A673 (cell line): ENCODE results near the gene CAMSAP2. TPM values are rescaled to one million over a fixed set of nuclear protein-coding genes. Genes with fewer than 3 reads are reported as not detected.

Experiments
- BruUV-seq: library from RNA; stranded (reverse); fragments of 400-500 nt; replicated peaks from 2 replicates; lab custom pipeline; 2021; lab: Mats Ljungman, UMichigan
- CTCF ChIA-PET: fragments of 300-600 bp; sonication (Branson Sonifier 250); formaldehyde crosslinking; loops from one replicate; lab custom pipeline; 2022; ENCODE audit warnings: antibody characterized with exemption; lab: Charles Lee
- POLR2A ChIA-PET: fragments of 300-600 bp; sonication (Branson Sonifier 250); formaldehyde crosslinking; loops from one replicate; lab custom pipeline; 2022; ENCODE audit warnings: antibody characterized with exemption; ENCODE audit not compliant: low non-redundant PET; lab: Charles Lee
- DNase-seq: peaks from one replicate; pipeline ENCODE4 v3.0.0-alpha.2; 2015; ENCODE audit warnings: low spot score
- H3K27ac ChIP-seq: fragments of 200-600 bp; sonication (generic); 2 replicates; pipeline ENCODE4 v1.5.1; 2016; ENCODE audit warnings: mixed run types, low read depth, mild to moderate bottlenecking, mixed read lengths, antibody characterized with exemption, low read length; ENCODE audit not compliant: poor library complexity, severe bottlenecking
- H3K27me3 ChIP-seq: fragments of 200-600 bp; sonication (generic); replicated peaks from 2 replicates; pipeline ENCODE4 v1.6.1; 2017; ENCODE audit warnings: mixed run types, low read depth, mild to moderate bottlenecking, mixed read lengths, antibody characterized with exemption, low read length; ENCODE audit not compliant: insufficient read depth, poor library complexity
- H3K36me3 ChIP-seq: fragments of 200-600 bp; sonication (generic); 2 replicates; pipeline ENCODE4 v1.6.1; 2016; ENCODE audit warnings: mixed run types, mild to moderate bottlenecking, mixed read lengths, antibody characterized with exemption, low read length; ENCODE audit not compliant: insufficient read depth, poor library complexity, severe bottlenecking
- H3K4me1 ChIP-seq: fragments of 200-600 bp; sonication (generic); 2 replicates; pipeline ENCODE4 v1.6.1; 2017; ENCODE audit warnings: mixed run types, mild to moderate bottlenecking, mixed read lengths, antibody characterized with exemption, low read length; ENCODE audit not compliant: insufficient read depth, poor library complexity, severe bottlenecking
- H3K4me3 ChIP-seq: fragments of 200-600 bp; sonication (generic); 2 replicates; pipeline ENCODE4 v1.5.1; 2016; ENCODE audit warnings: low read depth, mixed run types, mild to moderate bottlenecking, mixed read lengths, low read length; ENCODE audit not compliant: poor library complexity, severe bottlenecking
- H3K9me3 ChIP-seq: fragments of 200-600 bp; sonication (generic); 2 replicates; pipeline ENCODE4 v1.6.1; 2016; ENCODE audit warnings: mixed run types, low read depth, mild to moderate bottlenecking, mixed read lengths, antibody characterized with exemption, low read length; ENCODE audit not compliant: poor library complexity, severe bottlenecking
- CTCF ChIP-seq: fragments of 300-800, 200-600 bp; sonication (generic); conservative IDR thresholded peaks from 2 replicates; pipeline ENCODE4 v1.5.1; 2017; ENCODE audit warnings: low read depth, mild to moderate bottlenecking, antibody characterized with exemption, low read length, moderate library complexity, mixed read lengths
- EZH2 ChIP-seq: fragments of 200-600 bp; sonication (generic); IDR thresholded peaks from 2 replicates; pipeline ENCODE4 v1.6.1; 2017; ENCODE audit warnings: borderline replicate concordance, low read depth, mild to moderate bottlenecking, mixed read lengths, antibody characterized with exemption, low read length; ENCODE audit not compliant: poor library complexity, severe bottlenecking
- intact Hi-C: fragments of 100-400 bp; cut with micrococcal nuclease; formaldehyde crosslinking; loops from one replicate; pipeline ENCODE4 v1.10.0; 2022; ENCODE audit not compliant: unreplicated experiment
- total RNA-seq: library from RNA; stranded (reverse); gene quantifications from 2 replicates; pipeline ENCODE4 v1.2.3, GENCODE V29; 2021

Gene CAMSAP2
- total RNA-seq, 1 experiment from 2014 or later = 39.4 TPM

- DNase-seq = no peak
- no peaks in the 10 kb centered on the region for H3K9me3 ChIP-seq
- POLR2A ChIA-PET = interaction anchor here (0.6 kb wide), 1 partner anchor 337 kb away, joined by 3 read pairs; no protein-coding TSS in a partner anchor
- no peaks in the 10 kb centered on the region for H3K36me3 ChIP-seq
- H3K4me1 ChIP-seq = no peaks in the 10 kb centered on the region
- BruUV-seq = no TSS peak
- no peak overlapping the region for H3K4me3 ChIP-seq
- CTCF ChIA-PET = no interaction called here
- no peaks in the 10 kb centered on the region for H3K27me3 ChIP-seq
- H3K27ac ChIP-seq = no peak overlapping the region
- TF ChIP-seq EZH2 (no peak), CTCF (no peak)
- intact Hi-C loops = no loop called here
Observed at GRCh38 chr1:200753650-200754198, 15.0 kb downstream of the CAMSAP2 start.

- no peak overlapping the region for H3K27ac ChIP-seq
- intact Hi-C loops = no loop called here
- no peak for TF ChIP-seq CTCF
- TF ChIP-seq EZH2 = no peak
- DNase-seq = no peak
- BruUV-seq = no TSS peak
- no peaks in the 10 kb centered on the region for H3K9me3 ChIP-seq
- POLR2A ChIA-PET = no interaction called here
- no peaks in the 10 kb centered on the region for H3K27me3 ChIP-seq
- H3K4me1 ChIP-seq = no peaks in the 10 kb centered on the region
- CTCF ChIA-PET = no interaction called here
- no peak overlapping the region for H3K4me3 ChIP-seq
- no peaks in the 10 kb centered on the region for H3K36me3 ChIP-seq
Observed at GRCh38 chr1:200755456-200755855, 16.8 kb downstream of the CAMSAP2 start.

- POLR2A ChIA-PET = no interaction called here
- Histone ChIP-seq H3K4me3 (no peak overlapping the region), H3K27me3 (no peaks in the 10 kb centered on the region), H3K36me3 (peaks cover 6% of the 10 kb centered on the region), H3K27ac (no peak overlapping the region), H3K9me3 (no peaks in the 10 kb centered on the region), H3K4me1 (no peaks in the 10 kb centered on the region)
- intact Hi-C loops = no loop called here
- BruUV-seq = no TSS peak
- DNase-seq = no peak
- CTCF ChIA-PET = interaction anchor here (0.6 kb wide), 1 partner anchor 133 kb away, joined by 6 read pairs; no protein-coding TSS in a partner anchor
- no peak for TF ChIP-seq CTCF
- TF ChIP-seq EZH2 = no peak
Observed at GRCh38 chr1:200762089-200762488, 23.4 kb downstream of the CAMSAP2 start.
